HG03196 (cell line): Measurements from ENCODE around the gene MDK.
A peak's percentile ranks its signal among the peaks of the same experiment; 100 is the strongest.

ENCODE experiments used
- ATAC-seq: cut with Tn5 transposase; IDR thresholded peaks from one replicate; pipeline ENCODE4 v1.9.1; 2021; ENCODE audit not compliant: unreplicated experiment

The MDK gene

DNA sequence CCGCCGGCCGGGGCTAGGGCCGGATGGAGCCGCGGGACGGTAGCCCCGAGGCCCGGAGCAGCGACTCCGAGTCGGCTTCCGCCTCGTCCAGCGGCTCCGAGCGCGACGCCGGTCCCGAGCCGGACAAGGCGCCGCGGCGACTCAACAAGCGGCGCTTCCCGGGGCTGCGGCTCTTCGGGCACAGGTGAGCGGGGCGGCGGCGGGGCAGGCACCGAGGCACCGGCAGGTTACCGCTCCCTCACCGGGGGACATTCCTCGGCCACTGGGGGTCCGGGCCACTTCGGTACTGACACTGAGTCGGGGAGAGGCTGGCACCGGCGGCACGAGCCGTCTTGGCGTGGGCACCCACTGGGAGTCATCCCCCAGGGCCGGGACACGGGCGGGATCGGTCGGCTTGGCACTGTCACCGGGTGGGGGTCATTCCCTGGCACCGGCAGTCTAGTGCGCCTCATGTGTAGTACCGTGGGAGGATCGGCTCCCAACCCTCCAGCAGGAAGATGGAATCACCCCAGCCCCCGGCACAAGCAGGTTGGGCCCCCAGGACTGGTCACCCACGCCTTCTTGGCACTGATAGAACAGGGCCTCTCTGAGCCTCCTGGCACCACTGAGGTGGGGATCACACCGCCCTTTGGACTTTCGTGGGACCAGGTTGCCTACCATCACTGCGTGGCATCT lies 33.7 kb upstream of the MDK start:
- ATAC-seq, result no peak

DNA sequence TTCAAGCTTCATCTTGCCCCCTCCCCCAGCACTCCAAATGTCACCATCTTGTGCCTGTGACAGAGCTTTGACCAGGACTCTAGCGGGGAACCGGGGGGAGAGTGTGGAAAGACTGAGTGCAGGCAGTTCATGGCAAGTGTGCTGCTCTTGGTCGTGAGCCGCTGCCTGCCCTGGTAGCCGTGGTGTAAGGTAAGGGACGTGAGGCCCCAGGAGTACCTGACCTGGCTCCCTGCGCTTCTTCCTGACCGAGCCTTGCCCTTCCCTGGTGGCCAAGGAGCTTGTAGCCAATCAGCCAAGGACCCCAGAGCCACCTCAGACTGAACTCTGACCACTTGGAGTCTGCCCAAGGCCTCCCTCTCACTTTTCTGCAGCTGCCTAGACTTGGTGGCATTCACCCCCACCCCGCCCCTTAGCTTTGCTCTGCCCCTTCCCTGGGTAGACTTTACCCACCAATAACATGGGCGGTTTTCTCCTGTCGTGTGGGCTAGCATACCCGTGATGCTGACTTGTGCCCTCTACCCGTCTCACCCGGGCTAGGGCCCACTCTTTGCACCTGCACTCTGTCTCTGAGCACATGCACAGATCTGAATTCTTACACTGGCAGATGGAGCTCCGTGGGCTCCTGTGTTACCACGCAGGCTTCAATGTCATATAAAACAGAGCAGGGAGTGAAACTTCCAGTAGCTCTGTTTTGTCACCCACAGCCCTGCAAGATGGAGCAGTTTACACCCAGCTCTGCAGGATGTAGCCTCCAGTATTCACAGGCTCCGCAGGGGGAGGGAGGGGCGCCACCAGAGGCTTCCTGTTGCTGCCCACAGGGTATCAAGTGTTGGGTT lies 32.7 kb upstream of the MDK start:
- peak; percentile 28 for ATAC-seq

GRCh38 chr11:46350695-46351094 lies 30.8 kb upstream of the MDK start:
- no peak for ATAC-seq

GRCh38 chr11:46351148-46351547 lies 30.3 kb upstream of the MDK start:
- no peak for ATAC-seq

DNA sequence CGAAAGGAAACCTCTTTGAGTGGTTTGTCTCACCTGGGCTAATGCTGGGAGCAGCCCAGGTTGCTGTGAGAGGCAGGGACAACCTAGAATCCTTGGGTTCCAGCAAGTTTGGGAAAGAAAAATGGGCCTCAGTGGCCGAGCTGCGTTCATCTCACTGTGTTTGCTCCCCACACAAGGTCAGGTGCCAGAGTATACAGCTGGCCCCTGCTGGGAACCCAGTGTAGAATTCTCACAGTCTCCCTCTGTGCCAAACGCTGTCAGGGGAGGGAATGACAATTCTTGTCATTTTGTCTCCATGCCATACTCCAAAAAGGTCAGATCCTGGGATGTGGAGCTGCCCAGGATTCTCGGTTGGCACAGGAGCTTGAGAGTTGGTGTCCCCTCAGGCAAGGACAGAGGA lies 29.9 kb upstream of the MDK start:
- ATAC-seq, result no peak

DNA sequence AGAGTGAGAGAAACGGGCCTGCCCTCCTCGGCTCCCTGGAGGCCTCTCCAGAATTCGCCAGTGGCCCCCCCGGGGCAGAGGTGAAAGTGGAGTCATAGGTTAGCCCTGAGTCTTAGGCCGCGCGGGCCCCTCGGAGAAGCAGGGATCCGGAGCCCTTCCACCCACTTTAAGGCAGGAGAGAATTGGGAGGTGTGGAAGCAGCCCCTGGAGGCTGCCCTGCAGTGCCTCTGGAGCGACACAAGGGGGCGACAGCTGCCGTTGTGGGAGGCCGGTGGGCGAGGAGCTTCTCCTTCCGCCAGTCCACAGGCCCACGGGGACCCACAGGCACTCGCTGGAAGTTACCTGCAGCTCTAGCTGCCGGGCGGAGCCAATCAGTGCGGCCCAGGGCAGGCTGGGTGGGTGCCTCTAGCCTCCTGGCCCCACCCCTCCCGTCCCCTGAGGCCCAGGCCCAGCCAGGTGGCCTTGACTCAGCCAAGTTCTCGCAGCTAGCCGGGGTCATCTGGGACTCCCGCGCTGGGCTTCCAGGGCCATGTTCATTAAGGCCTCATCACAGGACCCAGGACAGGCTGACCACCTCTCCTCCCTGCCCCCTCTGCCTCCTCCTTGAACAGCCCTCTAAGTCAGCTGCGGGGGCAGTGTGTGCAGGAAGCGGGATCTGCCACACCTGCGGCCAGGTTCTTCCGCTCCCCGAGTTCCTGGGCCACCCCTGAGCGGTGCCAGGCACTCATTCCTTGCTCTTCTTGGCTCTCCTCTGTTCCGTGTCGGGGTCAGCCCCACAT lies 29.2 kb upstream of the MDK start:
- no peak for ATAC-seq

GRCh38 chr11:46353698-46354097 lies 27.8 kb upstream of the MDK start:
- ATAC-seq, result no peak

- ATAC-seq, result no peak
Measured at GRCh38 chr11:46356924-46357482, 24.5 kb upstream of the MDK start.

- ATAC-seq, result no peak
Measured at GRCh38 chr11:46357483-46357936, 24.0 kb upstream of the MDK start.

DNA sequence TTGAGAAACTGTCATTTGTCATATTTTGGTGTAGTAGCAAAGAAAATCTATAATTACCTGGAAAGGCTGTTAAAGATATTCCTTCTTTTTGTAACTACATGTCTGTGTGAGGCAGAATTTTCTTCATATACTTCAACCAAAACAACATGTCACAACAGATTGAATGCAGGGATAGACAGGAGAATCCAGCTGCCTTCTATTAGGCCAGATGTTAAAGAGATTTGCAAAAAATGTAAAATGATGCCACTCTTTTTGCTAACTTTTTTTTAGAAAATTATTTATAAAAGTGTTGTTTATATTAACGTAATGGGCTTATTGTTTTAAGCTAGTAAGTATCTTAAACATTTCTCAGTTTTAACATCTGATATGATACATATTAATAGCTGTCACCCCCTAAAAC lies 21.5 kb upstream of the MDK start:
- ATAC-seq, result no peak

DNA sequence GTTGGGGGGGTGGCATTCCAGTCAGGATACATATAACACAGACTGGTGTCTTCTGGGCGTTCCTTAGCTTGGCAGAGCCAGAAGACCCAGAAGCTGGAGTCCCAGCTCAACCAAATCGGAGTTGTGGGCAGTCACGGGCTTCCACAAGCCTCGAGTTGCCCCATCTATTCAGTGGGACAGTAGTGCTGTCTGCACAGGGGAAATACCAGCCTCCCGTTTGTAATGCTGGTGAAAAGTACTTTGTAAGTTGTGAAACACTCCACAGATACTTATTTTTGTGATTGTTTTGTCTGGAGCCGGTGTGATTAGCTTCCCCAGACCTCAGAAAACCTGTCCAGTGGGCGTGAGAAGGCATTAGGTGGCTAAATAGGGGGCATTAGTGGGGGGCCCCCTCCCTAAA lies 20.6 kb upstream of the MDK start:
- ATAC-seq, result no peak

GRCh38 chr11:46361283-46362155 lies 19.9 kb upstream of the MDK start:
- ATAC-seq, result peak; percentile 81

DNA sequence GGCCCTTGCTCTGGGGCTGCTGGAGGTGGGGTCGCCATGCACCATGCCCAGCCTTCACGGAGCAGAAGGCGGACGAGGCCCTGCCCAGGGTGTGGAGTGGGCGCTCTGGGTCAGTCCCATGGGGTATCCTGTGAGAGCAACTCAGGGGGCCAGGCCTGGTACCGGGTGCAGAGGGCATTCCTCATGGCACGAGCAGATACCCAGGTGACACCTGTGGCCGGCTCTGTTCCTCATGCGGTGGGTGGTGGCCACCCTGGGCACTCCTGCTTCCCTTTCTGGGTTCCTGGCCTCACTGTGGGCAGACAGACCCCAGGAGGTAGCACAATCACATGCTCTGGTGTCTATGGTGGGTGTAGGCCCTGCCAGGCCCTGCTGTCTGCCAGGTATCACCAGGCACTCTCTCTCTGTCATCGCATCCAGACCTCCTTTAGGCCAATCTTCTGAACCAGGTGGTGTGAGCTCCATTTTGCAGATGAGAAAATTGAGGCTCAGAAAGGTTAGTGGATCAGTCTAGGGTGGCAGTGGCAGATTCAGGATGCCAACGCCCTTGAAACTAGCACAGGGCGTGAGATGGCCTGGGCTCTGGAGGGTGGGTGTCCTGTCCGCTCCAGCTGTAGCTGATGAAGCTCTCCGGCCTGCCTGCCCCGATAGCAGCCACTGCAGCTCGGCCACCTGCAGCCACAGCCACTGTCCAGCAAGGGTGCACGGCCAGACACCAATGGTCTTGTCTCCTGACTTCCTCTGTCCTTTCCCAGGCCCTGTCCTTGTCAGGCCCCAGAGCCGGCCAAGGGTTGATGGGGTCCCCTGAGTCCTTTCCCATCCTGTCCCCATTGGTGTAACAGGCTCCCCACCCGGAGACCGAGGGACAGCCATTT lies 19.1 kb upstream of the MDK start:
- no peak for ATAC-seq

DNA sequence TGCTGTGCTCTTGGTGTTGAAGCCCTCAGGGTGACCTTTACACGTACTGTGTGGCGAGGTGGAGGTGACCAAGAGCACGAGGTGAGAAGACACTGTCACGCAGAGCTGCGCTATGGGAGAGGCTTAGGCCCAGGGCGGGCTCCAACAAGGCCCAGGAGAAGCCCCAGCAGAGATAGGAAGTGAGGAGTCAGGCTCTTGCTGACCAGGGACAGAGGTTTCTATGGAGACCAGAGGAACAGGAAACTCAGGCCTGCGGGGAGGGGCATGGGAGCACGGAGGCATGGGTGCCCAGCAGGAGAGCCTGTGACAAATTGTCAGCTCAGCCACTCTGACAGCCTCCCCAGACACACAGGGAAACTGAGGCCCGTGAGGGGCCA lies 18.4 kb upstream of the MDK start:
- ATAC-seq, result no peak

DNA sequence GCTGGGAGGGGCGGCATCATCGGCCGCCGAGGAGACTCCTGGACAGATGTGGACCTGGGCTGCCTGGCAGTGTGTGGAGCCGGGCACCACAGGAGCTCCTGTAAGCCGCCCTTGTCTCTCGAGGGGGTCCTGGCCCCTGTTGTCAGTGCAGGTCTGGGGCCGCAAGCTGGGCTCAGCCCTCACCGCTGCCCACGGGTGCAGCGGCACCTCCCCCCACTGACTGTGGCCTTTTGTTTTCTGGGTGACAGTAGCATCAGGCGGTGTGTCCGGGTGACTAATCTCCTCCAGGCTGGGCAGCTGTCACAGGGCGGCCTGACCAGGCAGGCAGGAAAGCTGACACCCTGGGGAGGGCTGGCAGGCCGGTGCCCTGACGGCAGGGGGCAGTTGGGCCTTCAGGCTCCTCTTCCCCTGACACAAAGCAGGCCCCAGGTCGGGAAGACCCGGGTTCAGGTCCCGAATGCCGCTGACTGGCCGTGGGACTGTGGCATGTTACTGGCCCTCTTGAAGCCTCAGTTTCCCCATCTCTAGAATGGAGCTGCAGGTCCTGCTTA lies 17.9 kb upstream of the MDK start:
- ATAC-seq, result no peak

GRCh38 chr11:46364056-46364455 lies 17.4 kb upstream of the MDK start:
- ATAC-seq, result no peak

DNA sequence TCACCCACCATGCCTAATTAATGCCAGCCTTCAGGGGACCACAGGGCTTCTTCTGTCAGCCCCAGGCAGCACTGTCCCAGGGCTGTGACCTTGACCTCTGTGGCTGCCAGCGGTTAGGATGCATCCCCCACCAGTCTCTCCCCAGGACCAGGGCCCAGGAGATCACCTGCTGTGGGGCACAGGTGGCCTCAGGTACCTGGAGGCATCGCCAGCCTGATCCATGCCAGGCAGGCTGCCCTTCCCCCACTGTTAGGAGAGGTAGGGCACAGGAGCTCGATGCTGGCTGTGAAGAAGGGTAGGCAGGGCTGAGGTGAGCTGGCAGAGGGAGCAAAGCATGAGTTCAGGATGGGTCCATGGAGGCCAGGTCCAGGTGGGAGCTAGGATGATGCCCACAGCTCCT lies 16.7 kb upstream of the MDK start:
- ATAC-seq, result no peak

DNA sequence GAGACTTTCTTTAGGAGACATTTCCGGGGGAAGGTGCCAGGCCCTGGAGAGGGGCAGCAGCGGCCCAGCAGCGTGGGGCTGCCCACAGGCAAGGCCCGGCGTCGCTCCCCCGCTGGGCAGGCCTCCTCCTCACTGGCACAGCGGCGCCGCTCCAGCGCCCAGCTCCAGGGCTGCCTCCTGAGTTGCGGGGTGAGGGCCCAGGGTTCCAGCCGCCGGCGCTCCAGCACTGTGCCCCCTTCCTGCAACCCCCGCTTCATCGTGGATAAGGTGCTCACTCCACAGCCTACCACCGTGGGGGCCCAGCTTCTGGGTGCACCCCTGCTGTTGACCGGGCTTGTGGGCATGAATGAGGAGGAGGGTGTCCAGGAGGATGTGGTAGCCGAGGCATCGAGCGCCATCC lies 15.2 kb upstream of the MDK start:
- ATAC-seq, result no peak

DNA sequence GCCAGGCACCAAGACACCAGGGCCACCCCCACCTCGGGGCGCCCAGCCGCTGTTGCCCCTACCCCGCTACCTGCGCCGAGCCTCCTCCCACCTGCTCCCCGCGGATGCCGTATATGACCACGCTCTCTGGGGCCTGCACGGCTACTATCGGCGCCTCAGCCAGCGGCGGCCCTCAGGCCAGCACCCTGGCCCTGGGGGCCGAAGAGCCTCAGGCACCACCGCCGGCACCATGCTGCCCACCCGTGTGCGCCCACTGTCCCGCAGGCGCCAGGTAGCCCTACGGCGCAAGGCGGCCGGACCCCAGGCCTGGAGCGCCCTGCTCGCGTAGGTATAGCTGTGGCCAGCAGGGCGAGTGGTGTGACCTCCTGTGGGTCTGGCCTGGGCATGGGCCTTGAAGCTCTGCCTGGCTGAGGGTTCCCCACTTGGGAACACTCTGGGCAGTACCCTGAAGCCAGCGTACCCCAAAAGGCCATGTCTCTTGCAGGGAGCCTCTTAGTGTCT lies 14.8 kb upstream of the MDK start:
- ATAC-seq, result no peak
